Stimulated activated CD8-positive, alpha-beta memory T cell treated with anti-CD3 and anti-CD28 coated beads, Interleukin-12 subunit alpha, Interleukin-12 subunit beta, amount 100 ng/mL, for 24 hours (primary cell): ENCODE measurements around the gene SLC38A10.

Experiments
- DNase-seq: peaks from one replicate; pipeline ENCODE4 v3.0.0-alpha.2; 2020; ENCODE audit errors: extremely low read depth

SLC38A10 gene

GRCh38 chr17:81298991-81299738 lies 4.1 kb upstream of the SLC38A10 start:
- no peak for DNase-seq

- DNase-seq: no peak
These were observed 3.4 kb upstream of the SLC38A10 start for GRCh38 chr17:81298325-81298990.

- no peak for DNase-seq
These were observed 722 bp upstream of the SLC38A10 start for GRCh38 chr17:81295676-81296381.

- DNase-seq: no peak
These were observed 536 bp downstream of the SLC38A10 start for GRCh38 chr17:81294512-81295030.

- no peak for DNase-seq
These were observed 2.7 kb downstream of the SLC38A10 start for GRCh38 chr17:81292450-81292849.

GRCh38 chr17:81291662-81292061 lies 3.4 kb downstream of the SLC38A10 start:
- peak; percentile 28 for DNase-seq

- DNase-seq: no peak
These were observed 4.9 kb downstream of the SLC38A10 start for GRCh38 chr17:81290230-81290629.

- DNase-seq: no peak
These were observed 5.5 kb downstream of the SLC38A10 start for GRCh38 chr17:81289627-81290026.

- DNase-seq: no peak
These were observed 6.4 kb downstream of the SLC38A10 start for GRCh38 chr17:81288715-81289114.

- no peak for DNase-seq
These were observed 7.2 kb downstream of the SLC38A10 start for GRCh38 chr17:81287741-81288430.

GRCh38 chr17:81287152-81287551 lies 8.0 kb downstream of the SLC38A10 start:
- DNase-seq: no peak

- no peak for DNase-seq
These were observed 8.5 kb downstream of the SLC38A10 start for GRCh38 chr17:81286491-81287145.

GRCh38 chr17:81285894-81286293 lies 9.2 kb downstream of the SLC38A10 start:
- DNase-seq: no peak

- peak; percentile 41 for DNase-seq
These were observed 9.8 kb downstream of the SLC38A10 start for GRCh38 chr17:81285179-81285878.

GRCh38 chr17:81282876-81283275 lies 12.2 kb downstream of the SLC38A10 start:
- no peak for DNase-seq

GRCh38 chr17:81282141-81282540 lies 13.0 kb downstream of the SLC38A10 start:
- DNase-seq: no peak

GRCh38 chr17:81280571-81280970 lies 14.5 kb downstream of the SLC38A10 start:
- no peak for DNase-seq

- DNase-seq: no peak
These were observed 15.5 kb downstream of the SLC38A10 start for GRCh38 chr17:81279278-81280275.

GRCh38 chr17:81278831-81279230 lies 16.3 kb downstream of the SLC38A10 start:
- DNase-seq: no peak
